SK-N-SH treated with all-trans-retinoic acid at 6 μM for 48 hours (cell line): ENCODE results near the gene LBH.

ENCODE experiments used
- ESRRG ChIP-seq: fragments of 250-450 bp; sonication (Bioruptor Pico); IDR thresholded peaks from 2 replicates; pipeline ENCODE4 v1.6.1; 2021; ENCODE audit warnings: mild to moderate bottlenecking
- ISL1 ChIP-seq: fragments of 250-450 bp; sonication (Bioruptor Pico); IDR thresholded peaks from 2 replicates; pipeline ENCODE4 v2.1.2; 2022; ENCODE audit warnings: mild to moderate bottlenecking, moderate library complexity
- OSR1 ChIP-seq: fragments of 250-450 bp; sonication (Bioruptor Pico); IDR thresholded peaks from 2 replicates; pipeline ENCODE4 v1.8.0; 2022; ENCODE audit warnings: moderate library complexity, mild to moderate bottlenecking, inconsistent platforms
- PATZ1 ChIP-seq: fragments of 250-450 bp; sonication (Bioruptor Pico); IDR thresholded peaks from 2 replicates; pipeline ENCODE4 v1.8.0; 2020; ENCODE audit warnings: mild to moderate bottlenecking, moderate library complexity, borderline replicate concordance
- TCF4 ChIP-seq: fragments of 250-450 bp; sonication (Bioruptor Pico); IDR thresholded peaks from 2 replicates; pipeline ENCODE4 v1.8.0; 2021; ENCODE audit warnings: mild to moderate bottlenecking, moderate library complexity, borderline replicate concordance
- ZNF70 ChIP-seq: fragments of 450-650 bp; formaldehyde crosslinking; IDR thresholded peaks from 2 replicates; pipeline ENCODE4 v1.5.0; 2020; ENCODE audit warnings: mild to moderate bottlenecking, moderate library complexity
- ZNF8 ChIP-seq: fragments of 450-650 bp; formaldehyde crosslinking; IDR thresholded peaks from 2 replicates; pipeline ENCODE4 v1.5.0; 2020; ENCODE audit warnings: mild to moderate bottlenecking, moderate library complexity

DNA sequence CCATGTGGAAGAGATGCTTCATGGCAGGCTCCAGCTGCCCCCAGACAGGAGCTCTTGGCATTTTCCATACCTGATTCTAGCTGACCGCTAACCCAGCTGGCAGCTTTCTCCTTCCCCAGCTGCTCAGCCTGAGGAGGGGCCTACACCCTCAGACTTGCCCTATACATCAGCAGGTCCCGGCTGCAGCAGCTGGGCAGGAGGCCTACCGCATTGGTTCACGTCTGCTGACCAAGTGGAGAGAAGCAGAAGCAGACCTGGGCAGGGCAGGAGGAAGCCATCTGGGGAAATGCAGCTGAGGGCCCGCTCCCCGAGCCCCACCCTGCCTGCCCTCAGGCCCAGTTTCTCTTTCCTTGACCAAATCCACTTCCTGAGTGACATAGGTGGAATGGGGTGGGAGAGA is 50.7 kb downstream of the LBH start:
- no peak for TF ChIP-seq PATZ1 (CRISPR knock-in tag)
- no peak for TF ChIP-seq ZNF8 (CRISPR knock-in tag)
- TF ChIP-seq ZNF70 (CRISPR knock-in tag), result no peak
- TF ChIP-seq TCF4 (CRISPR knock-in tag), result no peak
- TF ChIP-seq ISL1 (CRISPR knock-in tag), result no peak
- no peak for TF ChIP-seq ESRRG (CRISPR knock-in tag)
- TF ChIP-seq OSR1, result no peak
